Esophagus (tissue), 2 donors: ENCODE results near the gene DRAM2. TPM values are rescaled to one million over a fixed set of nuclear protein-coding genes. Genes with fewer than 3 reads are reported as not detected.

Experiments used
- H3K27ac ChIP-seq, 2 donors: one replicate each; pipeline ENCODE4 v1.5.1; 2013; ENCODE audit warnings: low read depth in 2 of 2, mild to moderate bottlenecking in 2 of 2, inconsistent platforms in 1 of 2, low read length in 1 of 2, moderate library complexity in 1 of 2
- H3K27me3 ChIP-seq, 2 donors: one replicate each; pipeline ENCODE4 v1.6.1; 2013; ENCODE audit warnings: low read length in 2 of 2, control low read depth in 1 of 2, mild to moderate bottlenecking in 1 of 2; ENCODE audit not compliant: insufficient read depth in 2 of 2, control insufficient read depth in 1 of 2
- H3K36me3 ChIP-seq, 2 donors: one replicate each; pipeline ENCODE4 v1.6.1; 2013; ENCODE audit warnings: low read length in 1 of 2; ENCODE audit not compliant: control insufficient read depth in 2 of 2, insufficient read depth in 2 of 2
- H3K4me1 ChIP-seq, 2 donors: one replicate each; pipeline ENCODE4 v1.6.1; 2013; ENCODE audit warnings: low read length in 1 of 2; ENCODE audit not compliant: control insufficient read depth in 2 of 2, insufficient read depth in 2 of 2
- H3K4me3 ChIP-seq, 2 donors: one replicate each; pipeline ENCODE4 v1.5.1; 2013; ENCODE audit warnings: low read length in 2 of 2, mild to moderate bottlenecking in 2 of 2, low read depth in 1 of 2, moderate library complexity in 1 of 2
- H3K9me3 ChIP-seq, 2 donors: one replicate each; pipeline ENCODE4 v1.6.1; 2013; ENCODE audit warnings: mild to moderate bottlenecking in 2 of 2, low read depth in 1 of 2, low read length in 1 of 2, moderate library complexity in 1 of 2; ENCODE audit not compliant: control insufficient read depth in 2 of 2, insufficient read depth in 1 of 2
- WGBS, 2 donors: extraction: QIAGEN DNeasy Blood & Tissue Kit; methylation state at CpG; one replicate each; pipeline ENCODE4 v1.1.7; 2013; 5-methylcytosine and 5-hydroxymethylcytosine counted together
- polyA plus RNA-seq, 2 donors: library from polyadenylated mRNA; stranded (reverse); fragments of 200-250 nt; gene quantifications; one replicate each; pipeline ENCODE4 v1.2.3, GENCODE V29; 2013
- donor health status: healthy with polysubstance abuse.
- donor health status: Bipolar disorder and iron deficiency.

Gene DRAM2
- 10 to 100 TPM; 16.7 to 21.5 TPM for polyA plus RNA-seq

- Histone ChIP-seq H3K9me3 (no peaks in the 10 kb centered on the region), H3K4me3 (peak within 1 kb of the TSS; percentile 93 to 99), H3K27me3 (no peaks in the 10 kb centered on the region), H3K4me1 (no peaks in the 10 kb centered on the region), H3K27ac (peak within 1 kb of the TSS; percentile 92 to 96), H3K36me3 (no peaks in the 10 kb centered on the region)
- 0% methylated on average over 59 to 68 of the region's 68 CpGs for WGBS, 2 donors
These were observed at the start of gene DRAM2, which contains the start of gene CEPT1 for GRCh38 chr1:111139956-111140679. Gene DRAM2 (minus strand): TSS chr1:111140093. CDS start chr1:111131554, 8,539 bp downstream. Gene CEPT1 (plus strand): TSS chr1:111140223. CDS start chr1:111147715, 7,492 bp downstream.

GRCh38 chr1:111184663-111185062 is 44.8 kb upstream of the DRAM2 start:
- Histone ChIP-seq H3K4me3 (no peak overlapping the region), H3K4me1 (no peaks in the 10 kb centered on the region), H3K27me3 (no peaks in the 10 kb centered on the region), H3K27ac (no peak overlapping the region), H3K36me3 (peaks cover 11 to 14% of the 10 kb centered on the region in 2 donors), H3K9me3 (no peaks in the 10 kb centered on the region)

- no peak overlapping the region for H3K4me3 ChIP-seq
- H3K36me3 ChIP-seq: peaks cover 11% of the 10 kb centered on the region in 2 donors
- H3K4me1 ChIP-seq: no peaks in the 10 kb centered on the region
- H3K27me3 ChIP-seq: no peaks in the 10 kb centered on the region
- WGBS, 2 donors: 80 to 85% methylated on average over 6 of the region's 6 CpGs
- H3K27ac ChIP-seq: no peak overlapping the region
- H3K9me3 ChIP-seq: no peaks in the 10 kb centered on the region
These were observed 43.6 kb upstream of the DRAM2 start for GRCh38 chr1:111183308-111184069.

GRCh38 chr1:111182052-111182451 is 42.2 kb upstream of the DRAM2 start:
- H3K27ac ChIP-seq: no peak overlapping the region
- H3K4me1 ChIP-seq: no peaks in the 10 kb centered on the region
- H3K36me3 ChIP-seq: peaks cover 3 to 4% of the 10 kb centered on the region in 2 donors
- H3K27me3 ChIP-seq: no peaks in the 10 kb centered on the region
- 96% methylated on average over 2 of the region's 2 CpGs for WGBS, 2 donors
- H3K4me3 ChIP-seq: no peak overlapping the region
- no peaks in the 10 kb centered on the region for H3K9me3 ChIP-seq

- H3K4me1 ChIP-seq: no peaks in the 10 kb centered on the region
- no peaks in the 10 kb centered on the region for H3K27me3 ChIP-seq
- no peak overlapping the region for H3K4me3 ChIP-seq
- H3K27ac ChIP-seq: no peak overlapping the region
- H3K9me3 ChIP-seq: no peaks in the 10 kb centered on the region
- H3K36me3 ChIP-seq: no peaks in the 10 kb centered on the region
These were observed 40.2 kb upstream of the DRAM2 start for GRCh38 chr1:111179968-111180533.

- Histone ChIP-seq H3K27ac (no peak overlapping the region), H3K4me3 (no peak overlapping the region), H3K4me1 (no peaks in the 10 kb centered on the region), H3K27me3 (no peaks in the 10 kb centered on the region), H3K9me3 (no peaks in the 10 kb centered on the region), H3K36me3 (no peaks in the 10 kb centered on the region)
- 72 to 79% methylated on average over 1 of the region's 1 CpG for WGBS, 2 donors
These were observed 36.8 kb upstream of the DRAM2 start for GRCh38 chr1:111176678-111177077.

GRCh38 chr1:111175349-111175748 is 35.5 kb upstream of the DRAM2 start:
- WGBS, 2 donors: 87 to 88% methylated on average over 3 of the region's 3 CpGs
- no peaks in the 10 kb centered on the region for H3K9me3 ChIP-seq
- H3K27ac ChIP-seq: no peak overlapping the region
- no peaks in the 10 kb centered on the region for H3K36me3 ChIP-seq
- H3K27me3 ChIP-seq: no peaks in the 10 kb centered on the region
- H3K4me3 ChIP-seq: no peak overlapping the region
- H3K4me1 ChIP-seq: no peaks in the 10 kb centered on the region

- Histone ChIP-seq H3K36me3 (no peaks in the 10 kb centered on the region), H3K4me1 (no peaks in the 10 kb centered on the region), H3K9me3 (no peaks in the 10 kb centered on the region), H3K27ac (no peak overlapping the region), H3K27me3 (no peaks in the 10 kb centered on the region), H3K4me3 (no peak overlapping the region)
These were observed 34.2 kb upstream of the DRAM2 start for GRCh38 chr1:111174070-111174469.

- Histone ChIP-seq H3K9me3 (no peaks in the 10 kb centered on the region), H3K4me3 (no peak overlapping the region), H3K36me3 (no peaks in the 10 kb centered on the region), H3K27ac (no peak overlapping the region), H3K4me1 (no peaks in the 10 kb centered on the region), H3K27me3 (no peaks in the 10 kb centered on the region)
These were observed 32.6 kb upstream of the DRAM2 start for GRCh38 chr1:111172463-111172862.
